Activated T-cell treated with anti-CD3 and anti-CD28 coated beads for 24 hours (primary cell): ENCODE measurements around the gene NTM.

Experiments
- DNase-seq: peaks from one replicate; pipeline ENCODE4 v3.0.0-alpha.2; 2020; ENCODE audit warnings: low read depth

Gene NTM

DNA sequence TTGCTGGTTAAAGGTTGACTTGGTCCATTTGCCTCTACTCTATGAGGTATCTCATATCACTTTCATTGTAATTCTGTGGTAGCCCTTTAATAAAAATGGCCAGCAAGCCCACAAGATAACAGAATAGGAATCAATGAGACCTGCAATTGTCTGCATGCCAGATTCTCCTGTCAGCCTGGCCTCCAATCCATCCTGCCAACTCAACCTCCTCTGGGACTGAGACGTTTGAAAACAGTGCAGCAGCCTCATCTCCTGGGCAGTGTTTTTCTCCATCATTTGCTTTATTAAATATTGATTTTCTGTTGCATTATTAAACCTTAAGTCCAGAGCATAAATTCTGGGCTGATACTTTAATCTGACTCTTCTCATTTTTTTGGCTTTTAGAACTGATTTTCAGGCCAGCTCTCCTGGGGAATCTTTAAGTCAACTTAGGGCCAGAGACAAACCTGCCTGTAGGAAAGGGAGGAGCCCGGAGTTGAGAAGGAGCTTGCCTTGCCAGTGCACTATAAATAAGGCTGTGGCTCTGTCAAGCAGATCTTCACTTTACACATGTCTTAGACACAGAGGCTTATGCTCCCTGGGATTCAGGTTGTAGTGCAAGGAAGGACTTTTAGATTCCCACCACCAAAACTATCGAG lies 798.0 kb downstream of the NTM start:
- no peak for DNase-seq

- no peak for DNase-seq
These were observed 800.6 kb downstream of the NTM start for GRCh38 chr11:132171031-132171430.

DNA sequence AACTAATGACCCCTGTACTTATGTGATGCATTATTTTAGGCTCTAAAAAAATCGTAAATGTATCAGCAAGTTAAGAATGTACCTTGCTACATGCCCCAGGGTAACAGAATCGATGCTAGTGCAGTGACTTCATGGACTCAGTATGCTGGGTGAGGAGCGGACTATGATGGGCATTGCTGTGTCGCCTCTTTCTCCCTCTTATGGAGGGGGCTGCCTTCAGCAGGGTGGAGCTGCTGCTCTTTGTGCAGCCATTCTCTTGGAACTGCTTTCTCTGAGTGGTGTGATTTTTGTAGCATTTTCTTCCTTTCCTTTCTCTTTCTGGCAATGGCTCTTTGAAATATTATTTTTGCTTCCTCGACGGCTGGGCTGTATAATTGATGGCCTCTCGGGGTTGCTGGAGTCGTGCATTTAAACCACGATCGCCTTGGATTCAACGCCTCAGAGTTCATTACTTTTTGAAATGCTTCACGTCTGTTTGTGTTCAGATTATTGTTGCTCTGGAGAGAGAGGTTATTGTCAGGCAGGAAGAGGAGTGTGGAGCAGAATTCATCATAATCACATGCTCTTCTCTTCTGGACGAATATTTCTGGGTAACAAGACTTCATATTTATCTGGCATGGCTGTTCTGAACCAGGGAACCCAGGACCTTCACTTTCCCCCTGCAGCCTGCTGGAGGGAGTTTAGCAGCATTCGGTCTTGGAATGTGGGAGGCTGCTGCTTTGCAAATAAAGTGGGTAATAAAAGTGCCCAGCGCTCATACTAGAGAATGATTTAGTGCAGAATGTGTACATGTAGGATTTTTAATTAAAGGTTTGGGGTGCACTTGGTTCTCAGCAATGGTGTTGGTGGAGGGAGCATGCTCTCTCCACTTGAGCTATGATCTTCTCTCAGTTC lies 804.2 kb downstream of the NTM start:
- DNase-seq, result no peak

DNA sequence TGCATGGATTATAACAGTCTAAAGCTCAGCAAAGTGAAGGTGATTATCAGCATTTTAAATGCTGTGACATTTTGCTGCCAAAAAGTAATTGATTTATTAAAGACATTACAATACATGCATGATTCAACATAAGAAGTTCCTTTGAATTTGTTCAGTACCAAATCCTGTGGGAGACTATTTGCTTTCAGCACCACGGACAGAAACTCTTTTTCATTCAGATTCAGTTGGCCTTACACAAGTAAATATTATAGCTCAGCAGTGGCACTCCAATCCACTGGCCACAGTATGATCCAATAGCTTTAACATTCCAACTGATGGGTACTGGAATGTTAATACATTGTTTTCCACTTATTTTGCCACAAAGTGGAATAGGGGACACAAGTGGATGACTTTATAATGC lies 806.7 kb downstream of the NTM start:
- DNase-seq, result no peak

- no peak for DNase-seq
These were observed 813.7 kb downstream of the NTM start for GRCh38 chr11:132184079-132184478.

- no peak for DNase-seq
These were observed 815.5 kb downstream of the NTM start for GRCh38 chr11:132185726-132186592.

- DNase-seq, result no peak
These were observed 816.3 kb downstream of the NTM start for GRCh38 chr11:132186699-132187098.

DNA sequence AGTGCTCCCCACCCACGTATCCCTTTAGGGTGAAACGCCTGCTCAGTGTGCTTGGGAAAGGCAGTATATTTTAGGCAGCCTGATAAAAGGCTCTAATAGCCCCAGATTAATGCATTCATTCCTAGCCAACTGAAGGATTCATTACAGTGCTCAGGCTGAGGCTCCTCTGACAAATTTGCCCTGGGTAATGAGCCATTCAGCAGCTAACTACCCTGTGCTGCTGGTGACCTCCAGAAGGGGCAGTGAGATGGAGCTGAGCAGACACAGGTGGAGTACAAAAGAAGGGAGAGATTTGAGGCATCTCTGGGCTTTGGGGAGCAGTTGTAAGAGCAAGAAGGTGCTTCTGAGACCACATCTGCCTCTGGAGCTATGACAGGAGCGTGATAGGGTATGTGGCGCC lies 817.0 kb downstream of the NTM start:
- DNase-seq, result no peak

- no peak for DNase-seq
These were observed 817.4 kb downstream of the NTM start for GRCh38 chr11:132187814-132188213.

DNA sequence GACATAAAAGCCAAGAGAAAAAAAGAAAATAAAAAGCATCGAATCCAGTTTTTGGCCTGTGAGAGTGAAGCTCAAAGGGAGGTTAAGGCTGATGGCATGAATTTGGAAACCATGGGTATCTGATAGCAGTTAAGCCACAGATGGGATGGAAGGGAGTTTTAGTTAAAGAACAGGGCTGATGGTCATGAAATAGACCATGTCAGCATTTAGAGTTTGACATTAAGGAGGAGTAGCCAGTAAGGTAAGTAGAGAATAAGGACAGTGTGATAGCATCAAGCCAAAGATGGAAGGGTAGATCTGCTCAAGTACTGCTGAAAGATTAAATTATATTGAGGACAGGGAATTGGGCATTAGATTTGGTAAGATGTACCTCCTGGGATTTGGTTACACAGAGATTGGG lies 826.5 kb downstream of the NTM start:
- no peak for DNase-seq

DNA sequence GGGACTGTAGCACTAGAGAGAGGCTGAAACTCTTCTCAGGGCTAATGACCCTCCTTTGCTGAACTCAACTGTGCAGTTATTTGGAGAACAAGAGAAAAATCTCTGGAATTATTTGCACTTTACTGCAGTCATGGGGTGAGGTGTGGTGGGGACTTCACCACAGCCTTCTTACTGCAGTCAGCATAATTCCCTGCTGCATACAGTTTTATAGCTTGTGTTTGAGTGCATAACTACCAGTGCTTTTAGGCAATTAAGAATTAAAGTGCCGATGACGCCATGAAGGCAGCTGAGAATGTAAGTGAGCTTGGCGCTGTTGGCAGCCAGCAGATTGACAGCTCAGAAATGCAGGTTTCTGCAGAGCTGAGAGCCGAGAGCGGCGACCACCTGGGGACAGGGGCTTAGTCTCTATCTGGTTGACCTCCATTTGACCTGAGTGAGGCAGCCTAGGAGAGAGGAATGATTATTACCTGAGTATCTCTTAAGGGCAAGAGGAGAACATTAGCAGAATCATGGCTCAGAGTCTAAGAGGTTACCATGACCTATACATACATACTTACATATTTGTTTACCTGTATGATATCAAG lies 830.0 kb downstream of the NTM start:
- DNase-seq, result no peak

DNA sequence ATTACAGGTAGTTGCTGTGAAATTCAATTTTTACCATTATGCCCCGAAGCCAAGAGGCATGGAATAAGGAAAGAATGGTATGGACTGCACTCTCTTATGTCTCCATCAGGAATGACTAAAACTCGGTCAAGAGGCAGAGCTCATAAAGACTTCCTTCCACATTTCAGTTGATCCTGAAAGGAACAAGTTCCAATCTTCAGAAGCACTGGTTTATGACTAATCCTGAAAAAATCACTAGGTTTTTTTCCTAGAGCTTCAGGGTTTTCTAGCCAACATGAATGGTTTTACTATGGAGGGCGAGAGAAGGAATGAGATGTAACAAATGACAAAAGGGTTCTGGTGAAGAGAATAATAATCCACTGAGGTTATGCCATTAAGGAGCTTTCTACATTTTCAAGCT lies 832.2 kb downstream of the NTM start:
- no peak for DNase-seq

- DNase-seq, result no peak
These were observed 834.6 kb downstream of the NTM start for GRCh38 chr11:132205006-132205405.

DNA sequence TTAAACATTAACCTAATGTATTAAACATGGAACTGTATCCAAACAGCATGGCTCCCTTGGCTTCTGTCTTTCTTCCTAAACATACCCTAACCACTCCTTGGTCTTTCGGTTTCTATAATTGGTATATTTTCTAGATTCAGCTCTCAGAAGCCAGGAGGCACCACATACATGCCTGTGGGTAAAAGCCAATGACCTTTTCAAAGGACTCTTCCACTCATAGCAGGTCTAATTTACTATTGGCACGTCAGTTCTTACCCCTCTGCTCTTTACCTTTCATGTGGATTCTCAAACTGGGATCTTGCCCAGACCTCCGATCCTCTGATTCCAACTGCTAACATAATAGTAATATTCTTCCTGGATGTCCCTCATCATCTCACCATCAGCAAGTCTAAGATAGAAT lies 835.1 kb downstream of the NTM start:
- no peak for DNase-seq

- DNase-seq, result no peak
These were observed 836.6 kb downstream of the NTM start for GRCh38 chr11:132206993-132207392.

- DNase-seq, result no peak
These were observed 838.2 kb downstream of the NTM start for GRCh38 chr11:132208477-132209055.

- DNase-seq, result no peak
These were observed 841.1 kb downstream of the NTM start for GRCh38 chr11:132211479-132211878.

DNA sequence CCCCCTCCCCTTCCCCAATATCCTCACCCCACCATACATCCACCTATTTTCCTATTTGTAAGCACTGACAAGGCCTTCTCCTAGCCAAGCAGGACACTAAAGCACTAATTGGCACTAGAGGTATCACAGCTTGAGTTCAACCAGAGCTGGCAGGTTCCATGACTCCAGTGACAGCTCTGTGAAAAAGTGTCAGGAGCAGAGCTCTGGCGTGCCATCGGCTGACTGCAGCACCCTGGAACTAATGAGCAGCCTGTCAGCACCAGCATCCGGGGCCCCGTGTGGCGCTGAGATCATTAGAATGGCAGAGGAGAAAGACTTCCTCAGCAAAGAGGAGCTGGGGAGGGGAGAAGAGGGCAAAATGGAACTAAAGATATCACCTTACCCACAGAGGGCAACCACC lies 847.4 kb downstream of the NTM start:
- DNase-seq, result no peak

- DNase-seq, result no peak
These were observed 850.1 kb downstream of the NTM start for GRCh38 chr11:132220474-132220873.

DNA sequence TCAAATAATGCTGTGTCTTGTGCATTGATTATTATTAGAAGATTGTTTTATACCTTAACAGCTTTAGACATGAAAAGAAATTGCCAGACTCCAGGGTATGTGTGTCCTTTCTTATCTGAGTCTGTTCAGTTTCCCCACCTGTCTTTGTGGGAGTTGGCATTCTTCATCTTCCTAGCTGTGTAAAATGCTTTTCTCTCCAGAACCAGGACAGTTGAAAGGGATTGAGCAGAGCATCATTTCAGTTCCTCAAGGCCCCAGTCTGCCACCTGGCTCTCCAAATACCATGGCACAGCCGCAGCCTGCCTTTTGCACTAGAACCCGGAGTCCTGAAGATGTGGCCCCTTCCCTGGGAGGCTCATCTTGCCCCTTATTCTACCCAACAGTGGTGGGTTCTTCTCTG lies 851.9 kb downstream of the NTM start:
- no peak for DNase-seq

DNA sequence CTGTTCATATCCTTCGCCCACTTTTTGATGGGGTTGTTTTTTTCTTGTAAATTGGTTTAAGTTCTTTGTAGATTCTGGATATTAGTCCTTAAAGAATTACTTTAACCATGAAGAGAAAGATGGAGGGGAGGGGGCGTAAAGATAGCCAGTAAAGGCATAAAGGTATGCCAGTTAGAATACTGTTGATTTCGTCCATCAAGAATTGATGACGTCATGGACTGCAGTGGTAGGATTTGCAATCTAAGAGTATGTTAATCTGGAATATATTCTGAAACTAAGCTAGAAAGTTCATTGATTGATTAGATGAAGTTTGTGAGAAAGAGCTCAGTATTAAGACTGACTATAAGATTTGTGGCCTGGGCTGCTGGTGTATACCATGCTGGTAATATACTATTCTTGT lies 856.1 kb downstream of the NTM start:
- no peak for DNase-seq

GRCh38 chr11:132228746-132229325 lies 858.4 kb downstream of the NTM start:
- DNase-seq, result no peak
